Esophagus squamous epithelium (tissue), 4 donors: Measurements from ENCODE around the gene RNF103.

Experiments
- POLR2A ChIP-seq, 4 donors: fragments of 450-650 bp; IDR thresholded peaks; one replicate each; pipeline ENCODE4 v1.6.1; 2017; ENCODE audit warnings: antibody characterized with exemption in 4 of 4, mild to moderate bottlenecking in 4 of 4, moderate library complexity in 3 of 4
- TF ChIP-seq, protein P1 (sequence below), 6 experiments: fragments of 450-650 bp in 4 of 6; fragments of 200-600 bp in 2 of 6; sonication (generic) in 2 of 6; IDR thresholded peaks; one replicate each; pipeline ENCODE4 v1.5.1; 2016 to 2019; ENCODE audit warnings: antibody characterized with exemption in 6 of 6, mild to moderate bottlenecking in 4 of 6, moderate library complexity in 4 of 6

DNA sequence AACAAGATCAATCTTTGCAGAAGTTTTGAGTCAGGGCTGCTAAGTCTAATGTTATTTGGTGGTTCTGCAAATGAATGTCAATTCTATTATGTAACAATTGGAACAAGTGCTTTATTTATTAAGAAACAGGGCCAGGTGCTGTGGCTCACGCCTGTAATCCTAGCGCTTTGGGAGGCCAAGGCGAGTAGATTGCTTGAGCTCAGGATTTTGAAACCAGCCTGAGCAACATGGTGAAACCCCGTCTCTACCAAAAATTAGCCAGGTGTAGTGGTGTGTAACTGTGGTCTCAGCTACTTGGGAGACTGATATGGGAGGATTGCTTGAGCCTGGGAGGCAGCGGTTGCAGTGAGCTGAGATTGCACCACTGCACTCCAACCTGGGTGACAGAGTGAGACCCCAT is 13.2 kb upstream of the RNF103 start:
- TF ChIP-seq, protein P1, sequence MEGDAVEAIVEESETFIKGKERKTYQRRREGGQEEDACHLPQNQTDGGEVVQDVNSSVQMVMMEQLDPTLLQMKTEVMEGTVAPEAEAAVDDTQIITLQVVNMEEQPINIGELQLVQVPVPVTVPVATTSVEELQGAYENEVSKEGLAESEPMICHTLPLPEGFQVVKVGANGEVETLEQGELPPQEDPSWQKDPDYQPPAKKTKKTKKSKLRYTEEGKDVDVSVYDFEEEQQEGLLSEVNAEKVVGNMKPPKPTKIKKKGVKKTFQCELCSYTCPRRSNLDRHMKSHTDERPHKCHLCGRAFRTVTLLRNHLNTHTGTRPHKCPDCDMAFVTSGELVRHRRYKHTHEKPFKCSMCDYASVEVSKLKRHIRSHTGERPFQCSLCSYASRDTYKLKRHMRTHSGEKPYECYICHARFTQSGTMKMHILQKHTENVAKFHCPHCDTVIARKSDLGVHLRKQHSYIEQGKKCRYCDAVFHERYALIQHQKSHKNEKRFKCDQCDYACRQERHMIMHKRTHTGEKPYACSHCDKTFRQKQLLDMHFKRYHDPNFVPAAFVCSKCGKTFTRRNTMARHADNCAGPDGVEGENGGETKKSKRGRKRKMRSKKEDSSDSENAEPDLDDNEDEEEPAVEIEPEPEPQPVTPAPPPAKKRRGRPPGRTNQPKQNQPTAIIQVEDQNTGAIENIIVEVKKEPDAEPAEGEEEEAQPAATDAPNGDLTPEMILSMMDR (IDR thresholded peaks at IDR 0.05), result no peak
- TF ChIP-seq POLR2A (IDR thresholded peaks at IDR 0.05), result no peak
